HT-29 (cell line): ENCODE data around the gene NRCAM. TPM values are rescaled to one million over a fixed set of nuclear protein-coding genes. Genes with fewer than 3 reads are reported as not detected.

Source experiments
- DNase-seq: peaks from one replicate; pipeline ENCODE4 v3.0.0-alpha.2; 2015; ENCODE audit warnings: low spot score
- total RNA-seq: library from RNA; depleted of rRNA; stranded (reverse); fragments of >200 nt; shearing (Covaris generic); gene quantifications from 2 replicates; pipeline ENCODE4 v1.2.3, GENCODE V29; 2014

NRCAM gene
- total RNA-seq, 1 experiment from 2014 or later: 0.61 TPM

DNA sequence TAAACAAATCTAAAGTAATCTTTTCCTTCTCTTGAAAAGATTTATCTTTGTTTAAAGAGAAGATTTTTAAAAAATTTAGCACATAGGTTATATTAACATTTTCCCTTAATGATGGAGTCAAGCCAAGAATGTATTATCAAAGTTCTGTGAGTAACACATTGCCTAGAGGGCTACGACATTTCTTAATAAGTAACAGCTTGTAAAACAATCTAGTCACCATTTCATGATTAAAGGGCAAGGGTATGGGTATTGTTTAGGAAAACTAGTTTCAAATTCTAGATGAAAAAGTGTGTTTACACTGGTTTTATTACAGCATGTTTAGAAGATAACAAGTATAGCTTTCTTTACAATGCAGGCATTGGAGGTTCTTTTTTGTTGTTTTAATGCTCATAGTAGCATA lies 297.5 kb downstream of the NRCAM start:
- peak; percentile 36 for DNase-seq

DNA sequence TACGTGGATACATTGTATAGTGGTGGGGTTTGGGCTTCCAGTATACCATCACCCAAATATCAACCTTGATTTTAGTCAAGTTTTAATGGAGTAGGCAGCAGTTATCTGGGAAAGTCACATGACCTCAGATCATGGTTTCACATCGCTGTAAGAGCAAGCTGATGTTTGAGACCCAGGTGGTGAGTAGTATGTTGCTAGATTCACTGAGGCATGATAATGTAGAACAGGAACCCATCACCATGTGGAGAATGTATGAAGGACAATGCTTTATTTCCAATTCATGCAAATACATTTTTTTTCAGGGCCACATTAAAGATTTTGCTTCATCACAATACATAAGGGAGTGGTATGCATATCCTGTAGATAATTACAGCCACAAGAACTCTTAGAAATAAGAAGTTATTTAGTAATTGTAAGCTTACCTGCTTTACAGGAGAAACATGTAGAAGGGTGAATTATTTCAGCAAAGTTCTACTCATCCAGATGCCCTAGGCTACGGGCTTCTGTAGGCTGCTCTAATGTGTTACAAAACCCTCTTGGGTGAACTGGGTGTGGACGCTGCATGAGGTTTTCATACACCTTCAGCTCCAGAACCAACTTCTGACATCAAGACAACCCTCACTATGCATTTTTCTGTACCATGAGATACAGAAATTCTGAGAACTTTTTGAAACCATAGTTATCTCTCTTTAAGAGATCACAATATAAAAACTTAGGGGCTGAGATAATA lies 298.5 kb downstream of the NRCAM start:
- no peak for DNase-seq

DNA sequence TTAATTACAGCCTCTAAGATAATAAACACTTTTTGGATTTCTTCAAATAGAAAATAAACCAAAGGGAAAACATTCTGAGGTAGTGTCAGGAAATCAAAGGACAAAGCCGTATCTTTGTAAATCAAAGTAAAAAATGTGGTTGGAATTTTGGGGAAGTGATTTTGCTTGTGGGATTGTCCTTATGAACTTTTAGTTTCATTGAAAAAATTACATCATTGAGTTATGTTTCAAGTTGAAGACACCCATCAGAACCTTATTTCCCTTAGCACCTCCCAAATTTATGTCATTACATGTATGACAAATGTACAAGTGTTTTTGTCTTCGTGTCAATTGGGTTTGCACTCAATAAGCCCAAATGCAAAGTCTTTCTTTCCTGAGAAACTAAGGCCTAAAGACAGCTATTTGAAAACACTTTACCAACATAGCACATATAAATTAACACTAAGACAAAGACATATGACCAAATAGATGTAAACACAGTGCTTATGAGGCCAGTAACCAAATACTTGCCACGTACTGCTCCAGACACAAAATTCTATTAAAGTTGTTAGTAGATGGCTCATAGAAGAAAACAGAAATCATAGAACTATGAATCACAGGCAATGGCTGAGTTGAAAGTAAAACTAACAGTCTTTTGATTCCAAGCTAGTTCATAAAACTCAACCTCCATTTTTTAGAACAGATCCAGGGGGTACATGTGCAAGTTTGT lies 299.2 kb downstream of the NRCAM start:
- DNase-seq: no peak

- no peak for DNase-seq
These were observed 304.0 kb downstream of the NRCAM start for GRCh38 chr7:108152198-108152597.

DNA sequence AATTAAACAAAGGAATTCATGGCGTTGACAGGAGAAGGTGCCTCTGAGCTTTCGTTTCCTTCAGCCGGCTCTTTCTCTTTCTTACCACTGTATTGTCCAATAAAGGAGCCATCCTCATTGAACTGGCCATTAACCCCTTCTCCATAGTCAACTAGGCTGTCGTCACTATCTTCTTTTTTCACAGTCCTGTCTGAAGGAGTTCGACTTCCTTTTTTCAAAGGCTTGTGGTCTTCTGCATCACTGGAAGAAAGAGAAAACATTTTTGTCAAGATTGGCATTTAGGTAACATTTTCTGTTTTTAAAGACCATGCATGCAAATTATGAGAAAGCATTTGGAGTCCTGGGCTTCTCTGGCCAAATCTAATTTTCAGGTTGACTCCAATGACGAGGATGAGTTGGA lies 306.3 kb downstream of the NRCAM start:
- DNase-seq: no peak

DNA sequence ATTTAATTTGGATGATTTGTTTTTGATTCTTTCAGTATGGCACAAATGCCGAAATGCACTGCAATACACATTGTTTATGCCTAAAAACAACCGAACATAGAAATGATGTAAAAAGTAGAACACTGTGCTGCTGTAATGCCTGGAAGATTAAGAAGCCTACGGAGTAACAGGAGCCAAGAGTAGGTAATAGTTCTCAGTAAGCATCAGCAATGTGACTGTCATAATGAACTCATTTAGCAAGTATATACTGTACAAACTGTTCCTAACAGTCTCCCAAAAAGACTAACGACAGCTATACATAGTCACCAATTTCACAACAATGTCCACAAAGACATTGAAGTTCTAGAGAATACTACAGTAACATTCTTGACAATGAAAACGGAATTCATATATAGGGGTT lies 307.1 kb downstream of the NRCAM start:
- DNase-seq: no peak

GRCh38 chr7:108147031-108147563 lies 309.1 kb downstream of the NRCAM start:
- no peak for DNase-seq

- peak; percentile 93 for DNase-seq
These were observed 310.0 kb downstream of the NRCAM start for GRCh38 chr7:108146070-108146842.

GRCh38 chr7:108145401-108145800 lies 310.8 kb downstream of the NRCAM start:
- no peak for DNase-seq

DNA sequence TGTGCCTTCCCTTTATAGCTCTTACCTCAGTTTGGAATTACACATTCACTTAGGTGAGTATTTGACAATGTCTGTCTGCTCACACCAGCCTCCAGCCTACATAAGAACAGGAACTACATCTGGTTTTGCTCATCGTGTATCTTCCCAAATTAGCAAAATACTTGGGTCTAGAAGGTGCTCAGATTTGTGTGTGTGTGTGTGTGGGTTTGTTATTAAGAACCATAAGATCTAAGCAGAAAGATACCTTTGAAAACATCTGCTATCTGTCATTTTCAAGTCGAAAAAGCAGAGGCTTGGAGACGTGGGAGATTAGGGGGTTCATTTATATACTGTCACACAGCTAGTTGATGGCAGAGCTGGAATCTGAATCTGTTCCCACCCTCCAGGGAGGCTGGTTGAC lies 311.3 kb downstream of the NRCAM start:
- DNase-seq: no peak

GRCh38 chr7:108143658-108144420 lies 312.4 kb downstream of the NRCAM start:
- no peak for DNase-seq

DNA sequence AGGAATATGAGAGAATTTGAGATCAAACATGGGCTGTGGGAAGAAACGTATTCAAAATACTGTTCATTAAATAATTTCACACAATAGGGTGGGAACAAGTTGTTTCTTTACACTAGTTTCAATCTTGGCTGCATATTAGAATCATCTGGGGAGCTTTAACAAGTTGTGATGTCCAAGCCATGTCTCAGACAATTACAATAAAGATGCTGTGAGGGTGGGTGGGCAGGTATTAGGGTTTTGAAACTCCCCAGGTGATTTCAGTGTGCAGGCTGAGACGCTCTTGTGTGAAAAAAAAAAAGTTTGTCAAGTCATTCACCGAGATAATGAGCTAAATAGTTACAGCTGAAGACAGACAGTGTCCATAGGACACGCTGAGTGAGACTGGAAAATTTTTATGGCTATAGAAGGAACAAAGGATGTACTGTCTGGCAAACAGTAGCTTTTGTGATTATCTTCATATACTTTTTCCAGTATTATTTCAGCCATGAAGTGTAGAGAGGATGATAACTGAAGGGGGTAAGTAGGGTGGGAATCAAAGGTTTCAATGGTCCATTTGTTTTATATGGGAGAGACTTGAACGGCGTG lies 313.5 kb downstream of the NRCAM start:
- no peak for DNase-seq

GRCh38 chr7:108142180-108142579 lies 314.1 kb downstream of the NRCAM start:
- DNase-seq: no peak

- DNase-seq: no peak
These were observed 315.6 kb downstream of the NRCAM start for GRCh38 chr7:108140671-108141070.

DNA sequence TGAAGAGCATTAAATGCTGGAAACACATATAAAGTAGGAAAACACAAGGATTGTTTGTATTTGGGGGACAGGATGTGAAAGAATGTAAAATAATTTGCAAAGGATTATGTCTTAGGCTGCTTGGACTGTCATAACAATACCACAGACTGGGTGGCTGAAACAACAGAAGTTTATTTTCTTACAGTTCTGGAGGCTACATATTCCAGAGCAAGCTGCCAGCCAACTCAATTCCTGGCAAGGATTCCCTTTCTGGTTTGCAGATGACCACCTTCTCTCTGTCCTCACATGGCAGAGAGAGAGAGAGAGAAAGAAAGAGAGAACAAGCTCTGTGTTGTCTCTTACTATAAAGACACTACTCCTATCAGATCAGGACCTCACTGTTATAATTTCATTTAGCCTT lies 317.3 kb downstream of the NRCAM start:
- no peak for DNase-seq

DNA sequence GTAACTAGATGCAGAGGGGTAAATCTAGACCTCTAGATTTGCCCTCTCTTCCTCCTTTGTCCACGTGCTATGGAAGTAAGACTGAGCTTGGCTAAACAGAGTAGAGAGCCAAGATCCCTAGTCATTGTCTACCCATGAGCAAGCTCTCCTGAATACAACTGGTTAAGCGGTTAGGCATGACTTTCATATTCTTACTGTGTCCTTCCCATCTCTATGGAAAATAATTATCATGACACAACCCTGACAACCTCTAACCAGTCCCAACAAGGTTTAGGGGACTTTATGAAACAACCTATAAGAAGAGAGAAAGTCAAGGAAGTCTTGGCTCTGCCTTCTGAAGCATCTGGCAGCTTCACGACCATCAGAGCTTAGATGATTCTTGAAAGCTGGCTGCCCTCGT lies 318.2 kb downstream of the NRCAM start:
- no peak for DNase-seq

GRCh38 chr7:108137040-108137439 lies 319.2 kb downstream of the NRCAM start:
- no peak for DNase-seq

- DNase-seq: no peak
These were observed 320.0 kb downstream of the NRCAM start for GRCh38 chr7:108136191-108136688.

DNA sequence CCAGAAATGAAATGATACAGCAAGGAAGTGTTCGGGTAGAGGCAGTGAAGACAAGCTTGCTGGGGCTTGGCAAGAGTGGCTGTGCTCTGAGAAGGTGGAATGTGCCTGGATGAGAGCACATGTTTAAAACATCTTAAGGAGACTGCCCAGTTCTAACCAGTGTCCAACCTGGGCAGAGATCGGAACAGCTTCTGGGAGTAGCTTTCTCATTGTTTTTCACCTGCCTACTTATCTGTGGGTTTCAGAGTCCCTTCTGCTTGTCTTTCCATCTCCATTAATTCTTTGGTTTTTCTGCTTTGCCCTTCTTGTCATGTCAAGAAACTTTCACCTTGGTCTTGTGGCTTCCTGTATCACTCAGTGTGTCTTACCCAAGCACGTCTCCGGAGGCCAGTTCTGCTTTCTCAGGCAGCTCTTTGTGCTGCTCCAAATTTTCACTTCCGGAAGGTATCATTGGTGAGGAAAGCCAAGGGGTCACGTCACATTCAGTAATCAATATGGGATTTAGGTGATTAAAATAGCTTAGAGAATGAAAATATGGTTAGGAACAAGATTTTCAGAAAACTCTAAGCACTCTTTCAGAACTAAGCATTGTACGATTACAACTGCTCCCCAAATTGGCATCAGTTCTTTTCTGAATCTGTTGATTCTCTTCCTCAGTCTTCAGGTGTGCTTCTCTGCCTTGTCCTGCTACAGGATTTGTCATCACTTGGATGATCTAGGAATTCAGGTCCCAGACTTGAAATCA lies 320.6 kb downstream of the NRCAM start:
- no peak for DNase-seq

DNA sequence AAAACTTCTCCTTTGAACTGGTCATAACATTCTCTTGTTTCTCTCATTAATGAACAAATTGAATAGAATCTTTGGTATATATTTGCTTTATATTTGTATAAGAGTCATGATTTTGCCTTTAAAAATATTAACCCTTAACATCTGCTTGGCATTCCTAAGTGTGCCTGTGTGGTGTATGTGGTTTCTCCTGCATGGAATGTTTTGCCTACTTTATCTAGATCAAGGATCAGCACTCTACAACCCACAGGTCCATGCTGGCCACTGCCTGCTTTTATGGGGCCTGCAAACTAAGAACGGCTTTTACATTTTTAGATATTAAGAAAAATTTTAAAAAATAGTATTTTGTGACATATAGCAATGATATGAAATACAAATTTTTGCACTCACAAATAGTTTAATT lies 321.8 kb downstream of the NRCAM start:
- DNase-seq: no peak
